ENCODE results near the gene EVX2.

EVX2 gene

GRCh38 chr2:176066645-176067588 is 16.8 kb downstream of the EVX2 start:
- DNase-seq (ENCODE audit: low spot score) = no peak

- no peak for DNase-seq (ENCODE audit: low spot score)
Observed at GRCh38 chr2:176063958-176064357, 19.8 kb downstream of the EVX2 start.

GRCh38 chr2:176056406-176056805 is 27.4 kb downstream of the EVX2 start:
- no peak for DNase-seq (ENCODE audit: low spot score)

GRCh38 chr2:176039375-176039774 is 44.4 kb downstream of the EVX2 start:
- no peak for DNase-seq (ENCODE audit: low spot score)

- DNase-seq (ENCODE audit: low spot score) = no peak
Observed at GRCh38 chr2:176038694-176039093, 45.1 kb downstream of the EVX2 start.

- DNase-seq (ENCODE audit: low spot score) = no peak
Observed at GRCh38 chr2:176035013-176035691, 48.6 kb downstream of the EVX2 start.

- no peak for DNase-seq (ENCODE audit: low spot score)
Observed at GRCh38 chr2:176027806-176028205, 56.0 kb downstream of the EVX2 start.
